ENCODE data around the gene ROMO1. TPM values are rescaled to one million over a fixed set of nuclear protein-coding genes. Genes with fewer than 3 reads are reported as not detected.

ROMO1 gene
- total and polyA plus RNA-seq, 2 of the 8 experiments (the other 6 are each of a cell fraction or from before 2014, with no cell fraction given), result 164 to 702 TPM

GRCh38 chr20:35654415-35654814 lies 44.8 kb upstream of the ROMO1 start (continued):
- TF ChIP-seq ATF2 (IDR thresholded peaks at IDR 0.05; ENCODE audit: low read length) (no peak), CTCF (IDR thresholded peaks at IDR 0.05; ENCODE audit: control extremely low read depth in 1 of 3, insufficient read depth in 1 of 3, low read depth in 1 of 3, low read length in 3 of 3) (no peak)
